ENCODE data around the gene LTBP1.
"Not testable (repeated sequence)": the region's sequence is repeated elsewhere in the genome, so short reads cannot be mapped to it uniquely, and the experiment has no call there.

Gene LTBP1

GRCh38 chr2:32969444-32970162 lies 22.9 kb downstream of the LTBP1 start:
- Histone ChIP-seq H3K79me1 (ENCODE audit: low read length) (no peaks in the 10 kb centered on the region), H3K9ac (ENCODE audit: low read length) (no peak overlapping the region), H3K4ac (ENCODE audit: low read depth, low read length) (no peak overlapping the region), H3K23ac (ENCODE audit: low read length) (no peak overlapping the region), H3K4me3 (ENCODE audit: low read length) (no peak overlapping the region), H2BK15ac (replicated peaks; ENCODE audit: low read depth) (no peak overlapping the region), H2BK120ac (ENCODE audit: low read depth, low read length) (no peak overlapping the region), H4K8ac (ENCODE audit: low read depth, low read length) (no peak overlapping the region), H3K27me3 (ENCODE audit: insufficient read depth, low read length, poor library complexity) (no peaks in the 10 kb centered on the region), H2BK5ac (ENCODE audit: low read length) (no peak overlapping the region), H4K5ac (ENCODE audit: low read length) (no peak overlapping the region), H3K79me2 (ENCODE audit: control insufficient read depth, insufficient read depth, low read length) (no peaks in the 10 kb centered on the region), H3K36me3 (ENCODE audit: control insufficient read depth, insufficient read depth, low read length) (no peaks in the 10 kb centered on the region), H3K27ac (ENCODE audit: low read depth, low read length) (no peak overlapping the region), H2AK5ac (ENCODE audit: low read length) (no peak overlapping the region), H3K4me2 (ENCODE audit: low read length) (no peak overlapping the region), H3K4me1 (ENCODE audit: control insufficient read depth, low read depth, low read length) (no peaks in the 10 kb centered on the region), H3K56ac (ENCODE audit: low read length) (no peak overlapping the region), H3K18ac (ENCODE audit: low read length) (no peak overlapping the region)
- no CpG with 5 or more reads among the region's 2 CpGs for WGBS (ENCODE audit: extremely low coverage, insufficient coverage, low lambda C conversion rate)
- no peak for DNase-seq

- H2BK120ac ChIP-seq (ENCODE audit: low read depth, low read length); H3K18ac ChIP-seq (ENCODE audit: low read length); H2AK5ac ChIP-seq (ENCODE audit: low read length); H3K79me2 ChIP-seq (ENCODE audit: control insufficient read depth, insufficient read depth, low read length); H2BK5ac ChIP-seq (ENCODE audit: low read length); H3K4me3 ChIP-seq (ENCODE audit: low read length); H4K8ac ChIP-seq (ENCODE audit: low read depth, low read length); H3K79me1 ChIP-seq (ENCODE audit: low read length); H2BK15ac ChIP-seq (replicated peaks; ENCODE audit: low read depth); H3K23ac ChIP-seq (ENCODE audit: low read length); H4K5ac ChIP-seq (ENCODE audit: low read length); H3K4me1 ChIP-seq (ENCODE audit: control insufficient read depth, low read depth, low read length); H3K27me3 ChIP-seq (ENCODE audit: insufficient read depth, low read length, poor library complexity); H3K36me3 ChIP-seq (ENCODE audit: control insufficient read depth, insufficient read depth, low read length); H3K9ac ChIP-seq (ENCODE audit: low read length); H3K27ac ChIP-seq (ENCODE audit: low read depth, low read length); H3K4ac ChIP-seq (ENCODE audit: low read depth, low read length); H3K56ac ChIP-seq (ENCODE audit: low read length); H3K4me2 ChIP-seq (ENCODE audit: low read length); DNase-seq: not testable (repeated sequence)
- no CpG with 5 or more reads among the region's 1 CpG for WGBS (ENCODE audit: extremely low coverage, insufficient coverage, low lambda C conversion rate)
Measured at GRCh38 chr2:32973772-32974171, 27.0 kb downstream of the LTBP1 start.

GRCh38 chr2:32976409-32977063 lies 29.8 kb downstream of the LTBP1 start:
- H2BK120ac ChIP-seq (ENCODE audit: low read depth, low read length): no peak overlapping the region
- no peak overlapping the region for H3K4me3 ChIP-seq (ENCODE audit: low read length)
- no peaks in the 10 kb centered on the region for H3K4me1 ChIP-seq (ENCODE audit: control insufficient read depth, low read depth, low read length)
- H3K79me2 ChIP-seq (ENCODE audit: control insufficient read depth, insufficient read depth, low read length): no peaks in the 10 kb centered on the region
- peaks cover 2% of the 10 kb centered on the region for H3K79me1 ChIP-seq (ENCODE audit: low read length)
- no peak overlapping the region for H3K56ac ChIP-seq (ENCODE audit: low read length)
- H2BK5ac ChIP-seq (ENCODE audit: low read length): no peak overlapping the region
- H3K9ac ChIP-seq (ENCODE audit: low read length): no peak overlapping the region
- H3K4me2 ChIP-seq (ENCODE audit: low read length): no peak overlapping the region
- no peaks in the 10 kb centered on the region for H3K36me3 ChIP-seq (ENCODE audit: control insufficient read depth, insufficient read depth, low read length)
- no peak overlapping the region for H3K4ac ChIP-seq (ENCODE audit: low read depth, low read length)
- no peak overlapping the region for H3K18ac ChIP-seq (ENCODE audit: low read length)
- no peak for DNase-seq
- no CpG with 5 or more reads among the region's 6 CpGs for WGBS (ENCODE audit: extremely low coverage, insufficient coverage, low lambda C conversion rate)
- H3K27me3 ChIP-seq (ENCODE audit: insufficient read depth, low read length, poor library complexity): no peaks in the 10 kb centered on the region
- no peak overlapping the region for H4K8ac ChIP-seq (ENCODE audit: low read depth, low read length)
- H4K5ac ChIP-seq (ENCODE audit: low read length): no peak overlapping the region
- no peak overlapping the region for H3K23ac ChIP-seq (ENCODE audit: low read length)
- no peak overlapping the region for H2BK15ac ChIP-seq (replicated peaks; ENCODE audit: low read depth)
- no peak overlapping the region for H2AK5ac ChIP-seq (ENCODE audit: low read length)
- H3K27ac ChIP-seq (ENCODE audit: low read depth, low read length): no peak overlapping the region

GRCh38 chr2:32977228-32977758 lies 30.5 kb downstream of the LTBP1 start:
- DNase-seq: no peak
- no peaks in the 10 kb centered on the region for H3K36me3 ChIP-seq (ENCODE audit: control insufficient read depth, insufficient read depth, low read length)
- no peak overlapping the region for H3K56ac ChIP-seq (ENCODE audit: low read length)
- H4K8ac ChIP-seq (ENCODE audit: low read depth, low read length): no peak overlapping the region
- H3K79me1 ChIP-seq (ENCODE audit: low read length): peaks cover 2% of the 10 kb centered on the region
- no peaks in the 10 kb centered on the region for H3K4me1 ChIP-seq (ENCODE audit: control insufficient read depth, low read depth, low read length)
- no peak overlapping the region for H2BK120ac ChIP-seq (ENCODE audit: low read depth, low read length)
- H2BK15ac ChIP-seq (replicated peaks; ENCODE audit: low read depth): no peak overlapping the region
- no peak overlapping the region for H4K5ac ChIP-seq (ENCODE audit: low read length)
- no peak overlapping the region for H3K9ac ChIP-seq (ENCODE audit: low read length)
- H3K18ac ChIP-seq (ENCODE audit: low read length): no peak overlapping the region
- no peaks in the 10 kb centered on the region for H3K79me2 ChIP-seq (ENCODE audit: control insufficient read depth, insufficient read depth, low read length)
- WGBS (ENCODE audit: extremely low coverage, insufficient coverage, low lambda C conversion rate): no CpG with 5 or more reads among the region's 6 CpGs
- H3K27ac ChIP-seq (ENCODE audit: low read depth, low read length): no peak overlapping the region
- H3K4ac ChIP-seq (ENCODE audit: low read depth, low read length): no peak overlapping the region
- no peak overlapping the region for H2AK5ac ChIP-seq (ENCODE audit: low read length)
- H3K27me3 ChIP-seq (ENCODE audit: insufficient read depth, low read length, poor library complexity): no peaks in the 10 kb centered on the region
- no peak overlapping the region for H3K23ac ChIP-seq (ENCODE audit: low read length)
- H3K4me3 ChIP-seq (ENCODE audit: low read length): no peak overlapping the region
- H3K4me2 ChIP-seq (ENCODE audit: low read length): no peak overlapping the region
- H2BK5ac ChIP-seq (ENCODE audit: low read length): no peak overlapping the region

GRCh38 chr2:32981612-32982011 lies 34.9 kb downstream of the LTBP1 start:
- no peak overlapping the region for H3K4me3 ChIP-seq (ENCODE audit: low read length)
- no peak overlapping the region for H3K9ac ChIP-seq (ENCODE audit: low read length)
- H2AK5ac ChIP-seq (ENCODE audit: low read length): no peak overlapping the region
- no peak overlapping the region for H3K56ac ChIP-seq (ENCODE audit: low read length)
- H3K4ac ChIP-seq (ENCODE audit: low read depth, low read length): no peak overlapping the region
- H3K27ac ChIP-seq (ENCODE audit: low read depth, low read length): no peak overlapping the region
- WGBS (ENCODE audit: extremely low coverage, insufficient coverage, low lambda C conversion rate): no CpG with 5 or more reads among the region's 4 CpGs
- H3K23ac ChIP-seq (ENCODE audit: low read length): no peak overlapping the region
- H3K18ac ChIP-seq (ENCODE audit: low read length): no peak overlapping the region
- no peak overlapping the region for H2BK120ac ChIP-seq (ENCODE audit: low read depth, low read length)
- no peaks in the 10 kb centered on the region for H3K79me2 ChIP-seq (ENCODE audit: control insufficient read depth, insufficient read depth, low read length)
- no peaks in the 10 kb centered on the region for H3K4me1 ChIP-seq (ENCODE audit: control insufficient read depth, low read depth, low read length)
- H3K27me3 ChIP-seq (ENCODE audit: insufficient read depth, low read length, poor library complexity): no peaks in the 10 kb centered on the region
- H3K36me3 ChIP-seq (ENCODE audit: control insufficient read depth, insufficient read depth, low read length): no peaks in the 10 kb centered on the region
- H4K8ac ChIP-seq (ENCODE audit: low read depth, low read length): no peak overlapping the region
- no peak overlapping the region for H2BK15ac ChIP-seq (replicated peaks; ENCODE audit: low read depth)
- no peak overlapping the region for H4K5ac ChIP-seq (ENCODE audit: low read length)
- no peak overlapping the region for H3K4me2 ChIP-seq (ENCODE audit: low read length)
- H2BK5ac ChIP-seq (ENCODE audit: low read length): no peak overlapping the region
- DNase-seq: no peak
- H3K79me1 ChIP-seq (ENCODE audit: low read length): peaks cover 2% of the 10 kb centered on the region

All from mesendoderm (in vitro differentiated cells).